SKM-1 treated with dmso at 0.1 percent for 144 hours (cell line): ENCODE measurements around the gene RILP.

Source experiments
- DNase-seq: peaks from one replicate; lab custom pipeline; 2025; ENCODE audit not compliant: unreplicated experiment; lab: John Stamatoyannopoulos, UW

RILP gene

DNA sequence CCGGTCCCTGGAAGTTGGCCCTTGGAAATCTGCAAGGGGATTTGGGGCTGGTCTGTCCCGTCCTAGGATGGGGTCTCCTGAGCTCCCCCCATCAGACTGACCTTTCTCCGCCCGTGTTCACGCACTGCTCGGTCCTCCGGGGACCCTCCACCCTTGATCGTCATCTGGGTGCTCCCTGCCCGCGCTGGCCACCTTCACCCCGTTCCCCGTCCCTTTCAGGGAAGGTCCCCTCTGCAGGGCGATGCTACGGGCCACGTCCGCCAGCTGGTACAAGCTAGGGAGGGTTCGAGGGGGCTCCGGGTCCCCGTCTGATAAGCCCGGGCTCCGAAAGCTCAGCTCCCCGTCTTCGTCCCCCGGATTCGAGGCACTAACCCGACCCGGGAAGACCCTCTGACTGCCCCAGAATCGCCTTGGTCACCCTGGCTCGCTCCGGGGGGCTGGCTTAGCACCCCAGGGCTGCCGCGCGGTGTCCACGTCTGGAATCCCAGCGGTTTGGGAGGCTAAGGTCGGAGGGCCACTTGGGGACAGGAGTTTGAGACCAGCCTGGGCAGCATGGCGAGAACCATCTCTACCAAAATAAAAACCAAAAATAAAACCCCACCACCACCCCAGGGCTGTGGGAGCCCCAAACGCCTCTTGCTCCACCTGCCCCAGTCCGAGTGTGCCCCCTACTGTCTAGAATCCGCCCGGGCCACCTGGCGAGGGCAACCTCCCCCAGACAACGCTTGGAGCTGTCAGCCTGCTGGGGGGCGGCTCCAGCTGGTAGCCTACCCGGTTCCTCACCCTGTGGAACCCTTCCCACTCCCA lies 20.0 kb downstream of the RILP start:
- DNase-seq: no peak

DNA sequence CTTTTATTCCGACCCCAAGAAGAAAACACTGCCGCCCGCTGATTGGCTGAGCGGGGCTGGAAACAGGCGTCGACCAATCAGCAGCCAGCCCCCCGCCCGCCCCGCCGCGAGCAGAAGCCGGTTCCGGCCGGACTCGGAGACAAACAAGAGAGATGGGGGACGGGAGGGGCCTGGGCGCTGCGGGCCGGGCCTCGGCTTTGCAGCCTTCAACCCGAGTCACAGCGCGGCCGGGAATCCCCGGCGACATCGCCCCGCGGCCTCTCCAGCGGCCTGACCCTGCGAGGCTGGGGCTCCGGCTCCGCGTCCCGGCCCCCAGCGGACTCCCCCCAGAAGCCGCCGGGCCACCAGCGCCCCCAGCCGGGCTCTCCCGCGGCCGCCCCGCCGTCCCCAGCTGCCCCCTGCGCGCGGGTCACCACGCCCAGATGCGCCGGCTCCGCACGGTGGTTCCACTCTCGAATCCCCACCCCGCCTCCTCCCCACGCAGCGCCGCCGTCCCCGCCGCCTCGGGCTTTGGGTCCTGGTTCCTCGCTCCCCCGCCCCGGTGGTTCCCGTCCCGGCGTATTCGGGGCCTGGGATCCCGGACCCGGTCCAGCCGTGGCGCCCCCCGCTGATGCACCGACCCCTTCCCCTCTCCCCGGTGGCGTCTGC lies 20.7 kb downstream of the RILP start:
- DNase-seq: peak; percentile 68

DNA sequence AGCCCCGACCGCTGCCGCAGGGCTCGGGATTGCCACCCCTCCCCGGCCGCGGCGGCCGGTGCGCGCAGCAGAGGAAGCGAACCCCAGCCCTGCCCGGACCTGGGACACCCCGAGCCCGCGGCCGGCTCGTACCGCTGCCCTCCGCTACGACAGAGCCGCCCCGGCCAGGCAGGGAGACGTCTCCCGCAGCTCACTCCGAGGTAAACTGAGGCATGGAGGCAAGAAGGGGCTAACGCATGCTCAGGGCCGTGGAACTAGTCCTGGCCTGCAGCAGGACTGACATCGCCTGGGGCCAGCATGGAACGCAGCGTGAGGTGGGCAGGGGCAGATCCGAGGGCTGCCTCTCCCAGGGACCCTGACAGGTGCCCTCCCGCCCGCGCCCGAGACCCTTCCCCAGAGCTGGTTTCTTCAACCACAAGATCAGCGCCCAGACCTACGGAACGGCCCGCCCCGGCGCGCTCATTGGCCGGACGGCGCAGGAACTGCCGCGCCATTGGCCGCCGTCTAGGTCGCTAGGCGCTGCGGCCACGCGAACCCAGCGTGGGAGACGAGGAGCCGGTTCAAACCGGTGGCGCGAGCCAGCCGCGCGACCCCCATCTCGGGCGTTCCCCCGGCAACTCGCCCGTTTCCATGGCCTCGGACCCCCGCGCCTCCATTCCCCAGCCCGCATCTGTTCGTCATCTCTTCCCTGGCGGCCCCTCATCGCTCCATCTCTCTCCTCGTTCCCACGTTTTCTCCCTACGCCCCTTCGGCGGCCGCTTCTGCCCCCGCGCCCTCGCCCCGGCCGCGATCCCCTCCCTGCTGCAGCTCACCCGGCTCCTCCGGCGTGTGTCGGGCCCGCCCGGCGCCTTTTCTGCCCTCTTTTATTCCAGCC lies 21.4 kb downstream of the RILP start, which contains the start of gene SLC43A2:
Gene SLC43A2 (minus strand): TSS at position 853 of the 874 bp plus-strand sequence. CDS start 960 bp downstream, outside the sequence.
- peak; percentile 45 for DNase-seq

DNA sequence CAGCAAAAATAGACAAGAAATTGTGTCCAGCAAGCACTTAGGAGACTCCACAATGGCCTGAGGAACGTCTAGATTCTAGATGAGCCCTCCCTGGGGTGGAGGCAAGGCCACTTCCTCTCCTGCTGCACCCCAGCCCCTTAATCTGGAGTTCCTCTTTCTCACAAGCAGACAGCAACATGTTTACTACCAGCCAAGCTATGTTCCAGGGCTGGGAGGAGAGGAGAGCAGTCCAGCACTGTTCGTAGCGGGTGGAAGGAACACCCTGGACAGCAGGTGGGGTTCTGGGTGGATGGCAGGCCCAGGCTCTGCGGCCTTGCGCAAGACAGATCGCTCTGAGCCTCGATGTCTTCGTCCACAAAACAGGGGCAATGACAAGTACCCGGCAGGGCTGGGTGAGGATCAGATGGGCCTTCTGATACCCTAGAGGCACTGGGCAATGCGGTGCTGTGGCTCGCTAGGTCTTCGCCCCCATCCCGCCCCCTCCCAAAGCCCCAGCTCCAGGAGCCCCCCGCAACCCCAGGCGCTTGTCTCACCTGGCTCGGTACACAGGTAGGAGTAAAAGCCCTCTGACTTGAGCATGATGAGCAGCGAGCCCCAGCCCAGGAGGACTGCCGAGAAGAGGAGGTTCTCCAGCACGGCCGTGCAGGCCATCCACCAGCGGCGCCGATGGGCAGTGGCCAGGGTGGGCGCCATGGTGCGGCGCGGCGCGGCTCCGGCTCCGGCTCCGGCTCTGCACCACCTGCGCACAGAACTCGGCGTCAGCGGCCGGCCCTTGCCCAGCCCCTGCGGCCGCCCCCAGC lies 22.3 kb downstream of the RILP start:
- peak; percentile 76 for DNase-seq

DNA sequence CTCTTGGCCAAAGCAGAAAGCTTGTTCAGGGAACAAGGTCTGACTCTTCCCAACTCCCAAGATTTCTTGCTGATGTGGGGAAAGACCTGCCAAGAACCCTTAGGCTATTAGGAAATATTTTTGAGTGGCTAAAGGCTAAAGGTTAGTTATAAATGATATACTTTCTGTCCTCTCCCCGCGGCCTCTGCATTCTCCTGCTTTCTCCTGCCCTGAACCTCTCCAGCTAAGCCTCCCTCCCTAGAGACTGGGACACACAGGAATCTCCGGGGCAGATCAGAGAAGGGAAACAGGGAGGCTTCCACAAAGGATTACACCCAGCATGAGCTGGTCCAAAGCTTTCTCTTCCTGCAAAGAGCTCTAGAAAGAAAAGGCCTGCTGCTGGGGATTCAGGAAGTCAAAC lies 23.3 kb downstream of the RILP start:
- no peak for DNase-seq

DNA sequence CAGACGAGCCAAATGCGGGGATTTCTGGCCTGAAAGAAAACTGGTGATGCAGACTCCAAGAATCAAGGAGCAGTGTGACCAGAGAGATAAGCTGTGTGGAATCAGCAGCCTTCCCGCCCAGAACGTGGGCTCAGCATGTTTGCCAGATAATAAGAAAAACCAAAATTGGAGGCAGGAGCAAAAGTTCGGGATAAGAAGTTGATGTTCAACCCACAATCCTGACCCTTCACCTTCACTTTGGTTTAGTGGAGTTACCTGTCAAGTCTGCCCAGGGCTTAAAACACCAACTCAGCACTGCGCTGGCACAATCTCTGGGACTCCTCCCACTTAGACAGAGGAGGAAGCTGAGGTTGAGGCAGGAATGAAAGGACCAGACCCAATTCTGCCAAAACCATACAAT lies 24.1 kb downstream of the RILP start:
- DNase-seq: no peak

DNA sequence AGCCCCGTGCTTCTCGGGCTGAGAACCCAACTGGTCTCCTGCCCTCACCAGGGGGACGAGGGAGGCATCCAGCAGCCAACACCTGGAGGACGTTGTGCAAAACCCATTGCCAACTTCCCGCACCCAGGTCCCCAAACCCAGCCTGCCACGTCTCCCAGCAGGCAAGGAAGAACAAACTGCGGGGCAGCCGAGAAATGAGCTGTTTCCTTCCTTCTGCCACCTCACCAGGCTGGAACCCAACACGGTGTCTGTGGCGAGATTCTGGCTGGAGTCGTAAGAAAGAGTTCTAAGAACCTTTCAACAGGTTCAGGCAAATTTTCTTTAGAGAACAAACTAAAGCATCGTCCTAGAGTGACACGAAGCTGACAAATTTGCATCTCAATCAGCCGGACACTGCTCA lies 24.6 kb downstream of the RILP start:
- DNase-seq: no peak

DNA sequence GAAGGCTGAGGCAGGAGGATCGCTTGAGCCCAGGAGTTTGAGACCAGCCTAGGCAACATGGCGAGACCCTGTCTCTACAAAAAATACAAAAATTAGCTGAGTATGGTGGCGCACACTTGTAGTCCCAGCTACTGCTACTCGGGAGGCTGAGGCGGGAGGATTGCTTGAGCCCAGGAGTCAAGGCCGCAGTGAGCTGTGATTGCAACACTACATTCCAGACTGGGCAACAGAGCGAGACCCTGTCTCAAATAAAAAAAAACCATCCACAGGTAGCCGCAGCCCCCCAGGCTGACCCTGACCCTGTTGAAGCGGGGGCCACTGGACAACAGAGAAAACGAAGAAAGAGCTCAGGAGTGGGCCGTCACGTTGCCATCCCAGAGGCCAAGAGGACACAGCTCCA lies 25.0 kb downstream of the RILP start:
- no peak for DNase-seq

DNA sequence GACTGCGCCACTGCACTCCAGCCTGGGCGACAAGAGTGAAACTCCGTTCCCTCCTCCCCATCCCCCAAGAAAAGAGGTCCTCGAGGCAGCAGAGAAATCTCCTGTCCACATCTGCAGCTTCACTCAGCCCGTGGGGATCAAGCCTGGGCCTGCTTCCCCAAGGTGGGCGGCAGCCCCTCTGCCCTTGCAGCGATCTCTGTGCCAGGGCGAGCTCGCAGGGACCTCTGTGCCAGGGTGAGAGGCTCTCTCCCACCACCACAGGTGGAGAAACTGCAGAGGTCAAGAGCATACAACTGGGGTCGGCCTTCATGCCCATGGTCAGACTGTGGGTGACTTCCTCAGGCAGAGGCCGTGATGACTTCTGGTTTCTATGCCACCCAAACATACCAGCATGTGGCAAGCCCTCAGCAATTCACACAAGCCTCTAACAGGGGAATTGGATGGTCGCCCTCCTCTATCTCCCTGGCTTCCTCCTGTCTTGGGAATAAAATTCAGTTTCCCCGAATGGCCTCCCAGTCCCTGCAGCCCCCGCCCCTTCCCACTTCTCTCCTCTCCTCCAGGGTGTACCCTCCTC lies 26.5 kb downstream of the RILP start:
- DNase-seq: no peak

DNA sequence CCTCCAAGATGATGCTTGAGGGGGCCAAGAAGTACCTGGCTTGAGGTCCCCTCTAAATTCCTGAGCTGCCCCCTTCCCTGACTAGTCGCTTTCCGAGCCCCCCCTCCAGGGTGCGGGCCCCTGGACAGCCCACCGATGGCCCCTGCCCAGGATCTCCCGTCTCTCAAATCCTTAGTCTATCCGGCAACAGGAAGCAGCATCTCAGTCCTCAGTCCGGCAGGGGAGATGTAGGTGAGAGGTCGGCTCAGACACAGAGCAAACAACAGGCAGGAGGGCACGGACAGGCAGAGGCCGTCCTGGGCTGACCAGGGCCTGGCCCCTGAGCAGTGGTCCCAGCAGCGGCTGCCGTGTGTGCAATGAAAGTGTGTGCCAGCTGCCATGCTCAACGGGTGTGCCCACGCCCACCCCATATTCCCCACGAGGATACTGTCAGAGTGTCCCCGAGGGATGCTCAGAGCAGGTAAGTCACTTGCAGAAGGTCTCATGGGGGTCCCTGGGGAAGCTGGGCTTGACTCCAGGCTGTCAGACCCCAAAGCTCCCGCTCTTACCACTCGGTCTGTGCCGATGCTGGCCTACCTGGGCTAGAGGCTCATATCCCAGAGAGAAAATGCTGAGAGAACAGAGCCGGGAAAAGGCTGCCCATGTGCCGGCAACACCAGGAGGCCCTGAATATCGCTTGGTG lies 28.3 kb downstream of the RILP start:
- DNase-seq: no peak

DNA sequence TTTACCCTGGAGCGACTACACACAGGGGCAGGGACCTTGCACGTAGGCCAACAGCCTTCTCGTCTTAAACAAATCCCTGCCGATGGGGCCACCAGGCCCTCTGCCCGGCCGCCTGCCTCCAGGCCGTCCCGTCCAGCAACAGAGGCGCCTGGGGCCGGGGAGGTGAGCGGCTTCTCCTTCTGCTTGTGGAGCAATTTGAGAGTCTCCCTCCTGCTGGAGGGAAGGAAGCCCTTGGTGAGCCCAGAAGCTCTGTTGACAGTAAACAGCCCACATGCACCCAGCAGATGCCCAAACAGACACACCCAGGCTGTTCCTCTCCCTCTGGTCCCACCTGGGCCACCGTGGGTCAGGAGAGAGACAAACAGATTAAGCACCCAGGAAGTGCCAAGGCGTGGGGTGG lies 29.2 kb downstream of the RILP start:
- no peak for DNase-seq

DNA sequence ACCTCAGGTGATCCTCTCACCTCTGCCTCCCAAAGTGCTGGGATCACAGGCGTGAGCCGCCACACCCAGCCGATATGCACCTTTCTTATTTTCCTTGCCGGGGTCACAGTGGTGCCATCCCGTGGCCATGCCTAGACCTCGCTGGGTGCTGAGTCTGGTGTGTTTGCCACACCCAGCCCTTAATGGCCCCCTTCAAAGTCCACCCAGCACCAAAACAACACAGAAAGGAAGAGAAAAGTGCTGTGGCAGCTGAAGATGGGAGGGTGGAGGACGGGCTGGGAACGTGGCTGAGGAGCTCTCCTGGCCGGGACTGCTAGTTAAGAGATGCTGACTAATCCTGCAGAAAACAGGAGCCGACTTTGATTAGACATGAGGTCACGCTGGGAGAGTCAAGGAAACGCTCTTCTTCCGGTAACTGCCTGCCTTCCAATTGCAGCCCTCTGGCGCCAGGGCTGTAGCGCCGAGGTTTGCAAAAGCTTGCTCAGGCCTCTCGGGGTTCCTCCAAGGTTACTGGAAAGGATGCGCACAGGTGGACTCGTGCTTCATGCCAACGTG lies 32.0 kb downstream of the RILP start:
- no peak for DNase-seq

DNA sequence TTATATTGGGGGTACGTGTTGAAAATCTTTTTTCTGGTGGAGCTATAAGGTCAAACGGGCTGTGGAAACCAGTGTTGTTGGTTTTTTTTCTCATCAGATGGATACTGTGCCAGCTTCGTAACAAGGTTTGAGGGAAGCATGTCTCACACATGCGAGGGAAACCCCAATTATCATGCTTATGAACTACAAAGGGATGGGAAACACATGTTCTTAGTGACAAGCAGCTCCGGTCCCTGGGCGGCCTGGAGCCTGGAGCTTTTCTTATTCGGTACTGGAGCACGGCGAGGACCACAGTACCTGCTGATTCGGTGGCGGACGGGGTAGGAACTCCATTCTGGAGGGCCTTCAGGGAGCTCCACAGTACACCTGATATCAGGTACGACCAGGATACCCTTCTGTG lies 33.6 kb downstream of the RILP start:
- DNase-seq: no peak

DNA sequence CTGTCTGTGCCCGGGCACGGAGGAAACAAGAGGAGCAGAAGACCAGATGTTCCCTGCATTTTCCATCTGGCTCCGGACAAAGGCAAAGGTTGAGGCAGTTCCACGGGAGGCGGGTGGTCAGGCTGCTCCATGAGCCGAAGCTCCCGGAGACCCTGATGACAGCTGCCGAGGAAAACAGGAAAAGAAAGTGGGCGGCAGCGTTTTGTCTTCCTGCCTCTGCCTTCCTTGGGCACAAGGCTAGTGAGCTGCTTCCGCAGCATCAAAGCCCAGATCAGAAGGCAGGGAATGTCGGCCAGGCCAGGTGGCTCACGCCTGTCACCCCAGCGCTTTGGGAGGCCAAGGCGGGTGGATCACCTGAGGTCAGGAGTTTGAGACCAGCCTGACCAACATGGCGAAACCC lies 37.3 kb downstream of the RILP start:
- no peak for DNase-seq

DNA sequence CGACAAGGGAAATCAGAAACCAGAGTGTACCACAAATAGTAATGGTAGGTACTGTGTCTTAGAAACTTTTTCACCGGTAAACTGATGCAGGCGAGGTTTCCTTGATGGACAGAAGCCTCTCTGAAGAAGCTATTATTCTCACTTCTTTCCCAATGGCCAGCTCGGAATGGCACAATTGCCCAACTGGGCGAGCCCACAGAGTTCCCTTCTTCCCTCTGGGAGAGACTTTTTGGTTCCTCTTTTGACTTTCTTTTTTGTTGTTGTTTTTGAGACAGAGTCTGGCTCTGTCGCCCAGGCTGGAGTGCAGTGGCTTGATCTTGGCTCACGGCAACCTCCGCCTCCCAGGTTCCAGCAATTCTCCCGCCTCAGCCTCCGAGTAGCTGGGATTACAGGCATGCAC lies 38.0 kb downstream of the RILP start:
- peak; percentile 20 for DNase-seq

DNA sequence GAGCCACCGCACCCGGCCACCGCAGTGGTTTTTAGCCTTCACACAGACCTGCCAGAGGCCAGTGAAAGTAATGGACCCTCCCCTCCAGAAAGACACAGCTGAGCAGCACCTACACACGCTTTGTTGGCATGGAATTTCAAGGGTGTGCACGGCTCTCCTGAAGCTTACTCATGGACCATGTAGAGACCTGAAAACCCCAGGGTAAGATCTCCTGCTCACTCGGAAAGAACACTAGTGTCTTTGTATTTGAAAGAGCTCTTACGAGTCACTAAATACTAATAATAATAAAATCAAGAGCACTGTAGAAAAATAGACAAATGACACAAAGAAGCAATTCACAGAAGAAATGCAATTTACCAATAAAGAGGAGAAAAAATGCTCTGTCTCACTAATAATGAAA lies 41.0 kb downstream of the RILP start:
- DNase-seq: no peak

DNA sequence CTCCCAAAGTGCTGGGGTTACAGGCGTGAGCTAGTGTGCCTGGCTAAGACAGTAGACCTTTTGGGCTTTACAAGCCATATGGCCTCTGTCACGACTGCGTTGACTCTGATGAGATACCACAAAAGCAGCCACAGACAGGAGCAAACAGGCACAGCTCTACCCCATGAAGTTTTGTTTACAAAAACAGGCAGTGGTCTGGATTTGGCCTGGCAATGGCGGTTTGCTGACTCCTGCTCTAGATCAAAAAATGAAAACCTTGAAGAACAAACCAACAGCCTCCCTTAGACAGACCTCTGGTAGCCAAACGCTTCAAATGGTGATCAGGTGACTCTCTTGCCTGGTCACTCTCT lies 41.7 kb downstream of the RILP start:
- DNase-seq: no peak

DNA sequence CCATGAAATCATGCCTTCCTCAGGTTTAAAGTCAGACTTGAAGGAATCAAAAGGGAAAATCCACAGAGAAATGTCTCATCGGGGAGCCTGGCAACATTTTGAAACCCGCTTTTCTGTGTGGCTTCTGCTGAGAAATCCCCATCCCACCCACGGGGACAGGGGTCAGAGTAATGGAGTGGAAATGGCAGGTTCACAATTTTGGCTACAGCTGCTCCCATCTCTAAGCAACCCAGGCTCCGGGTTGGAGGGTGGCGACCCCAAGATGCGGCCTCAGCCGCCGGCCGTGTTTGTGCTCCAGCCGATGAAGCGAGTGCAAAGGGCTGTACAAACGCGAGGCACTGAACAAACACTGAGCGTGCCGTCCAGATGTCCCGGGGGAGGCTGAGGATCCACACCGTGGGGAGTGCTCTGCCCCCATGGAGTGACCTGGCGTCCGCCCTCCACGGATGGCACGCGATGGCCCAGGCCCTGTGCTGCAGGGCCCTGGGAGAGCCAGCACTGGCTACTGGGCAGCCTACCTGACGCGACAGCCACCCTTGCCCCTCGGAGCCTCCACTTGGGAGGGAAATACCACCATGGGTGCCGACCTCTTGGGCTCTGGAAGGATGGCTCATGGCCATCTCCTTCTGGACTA lies 43.2 kb downstream of the RILP start:
- no peak for DNase-seq

DNA sequence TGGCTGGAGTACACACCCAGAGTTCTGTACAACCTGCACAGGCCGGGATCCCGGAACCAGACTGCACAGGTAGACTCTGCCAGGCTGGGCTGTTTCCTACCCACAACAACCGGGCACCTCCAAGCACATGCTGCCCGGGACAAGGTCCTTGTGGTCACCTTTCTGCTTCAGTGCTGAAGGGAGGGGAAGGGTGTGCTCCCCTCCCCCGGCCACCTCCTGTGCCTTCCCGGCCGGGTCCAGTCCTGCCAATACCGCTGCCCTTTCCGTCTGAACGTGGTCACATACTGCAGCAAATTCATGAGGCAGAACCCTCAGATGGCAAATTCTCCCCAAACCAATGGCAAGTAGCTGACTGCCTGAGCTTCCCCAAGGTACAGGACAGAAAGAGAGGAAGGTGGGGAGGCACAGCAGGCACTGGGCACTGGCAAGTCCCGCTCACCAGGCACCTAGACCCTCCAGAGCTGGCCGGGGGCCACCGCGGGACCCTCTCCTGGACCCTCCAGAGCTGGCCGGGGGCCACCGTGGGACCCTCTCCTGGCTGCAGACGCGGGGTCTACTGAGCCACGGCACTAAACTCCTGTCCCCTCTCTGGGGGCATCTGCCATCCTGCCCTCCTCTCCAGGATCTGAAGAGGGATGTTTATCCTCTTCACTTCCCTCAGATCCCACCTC lies 43.9 kb downstream of the RILP start:
- no peak for DNase-seq
